Activated T-helper 9 cell treated with anti-CD3 and anti-CD28 coated beads, Interleukin-2, amount 50 U/mL, for 16 hours (primary cell): ENCODE measurements around the gene PICALM.

Experiments
- DNase-seq: peaks from one replicate; pipeline ENCODE4 v3.0.0-alpha.2; 2020; ENCODE audit warnings: low read depth

The PICALM gene

DNA sequence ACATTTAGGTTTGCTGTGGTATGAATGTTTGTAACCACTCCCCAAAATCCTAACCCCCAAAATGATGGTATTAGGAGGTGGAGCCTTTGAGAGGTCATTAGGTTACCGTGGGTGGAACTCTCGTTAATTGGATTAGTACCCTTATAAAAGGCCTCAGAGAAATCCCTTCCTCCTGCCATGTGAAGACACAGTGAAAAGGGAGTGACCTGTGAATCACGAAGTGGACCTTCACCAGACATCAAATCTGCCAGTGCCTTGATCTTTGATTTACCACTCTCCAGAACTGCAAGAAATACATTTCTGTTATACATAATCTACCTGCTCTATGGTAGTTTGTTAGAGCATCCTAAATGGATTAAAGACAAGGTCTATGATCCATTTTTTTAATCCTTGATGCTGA, 12.6 kb upstream of the PICALM start:
- DNase-seq = no peak

DNA sequence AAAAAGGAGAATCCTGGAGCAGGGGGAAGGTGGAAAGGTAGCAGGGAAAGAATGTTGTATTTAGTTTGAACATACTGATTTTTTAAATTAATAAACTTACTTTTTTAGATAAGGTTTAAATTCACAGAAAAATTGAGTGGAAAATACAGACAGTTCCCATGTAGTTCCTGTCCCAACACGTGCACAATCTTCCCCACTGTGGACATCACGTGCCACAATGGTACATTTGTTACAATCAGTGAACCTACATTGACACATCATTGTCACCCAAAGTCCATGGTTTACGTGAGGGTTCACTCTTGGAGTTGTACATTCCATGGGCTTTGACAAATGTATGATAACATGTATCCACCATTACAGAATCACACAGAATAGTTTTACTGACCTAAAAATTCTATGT, 10.5 kb upstream of the PICALM start:
- DNase-seq = no peak

DNA sequence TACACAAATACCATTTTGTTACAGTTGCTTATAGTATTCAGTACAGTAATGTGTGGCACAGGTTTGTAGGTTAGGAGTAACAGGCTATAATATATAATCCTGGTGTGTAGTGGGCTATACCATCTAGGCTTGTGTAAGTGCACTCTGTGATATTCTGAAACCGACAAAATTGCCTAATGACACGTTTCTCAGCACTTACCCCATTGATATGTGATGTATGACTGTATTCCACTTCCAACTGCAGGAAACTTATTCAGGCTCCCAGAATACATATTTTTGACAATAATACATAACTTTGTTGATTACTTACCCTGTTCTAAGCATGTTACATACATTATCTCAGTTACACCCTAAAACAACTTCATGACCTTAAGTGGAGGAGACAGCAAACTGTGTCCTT, 5.1 kb upstream of the PICALM start:
- DNase-seq = no peak

DNA sequence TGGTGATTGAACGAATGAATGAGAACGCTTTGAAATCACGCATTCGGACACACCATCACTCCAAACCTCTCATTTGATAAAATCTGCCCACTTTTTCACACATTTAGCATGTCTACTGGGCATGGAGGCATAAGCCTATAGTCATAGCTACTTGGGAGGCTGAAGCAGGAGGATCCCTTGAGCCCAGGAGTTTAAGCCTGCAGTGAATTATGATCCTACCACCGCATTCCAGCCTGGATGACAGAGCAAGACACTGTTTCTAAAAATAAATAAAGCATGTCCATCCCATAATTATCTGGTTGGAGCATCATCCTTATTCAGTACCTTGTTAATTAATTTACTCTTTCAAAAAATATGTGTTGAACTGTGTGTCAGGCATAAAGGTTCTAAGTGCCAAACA, 3.3 kb upstream of the PICALM start:
- DNase-seq = no peak

DNA sequence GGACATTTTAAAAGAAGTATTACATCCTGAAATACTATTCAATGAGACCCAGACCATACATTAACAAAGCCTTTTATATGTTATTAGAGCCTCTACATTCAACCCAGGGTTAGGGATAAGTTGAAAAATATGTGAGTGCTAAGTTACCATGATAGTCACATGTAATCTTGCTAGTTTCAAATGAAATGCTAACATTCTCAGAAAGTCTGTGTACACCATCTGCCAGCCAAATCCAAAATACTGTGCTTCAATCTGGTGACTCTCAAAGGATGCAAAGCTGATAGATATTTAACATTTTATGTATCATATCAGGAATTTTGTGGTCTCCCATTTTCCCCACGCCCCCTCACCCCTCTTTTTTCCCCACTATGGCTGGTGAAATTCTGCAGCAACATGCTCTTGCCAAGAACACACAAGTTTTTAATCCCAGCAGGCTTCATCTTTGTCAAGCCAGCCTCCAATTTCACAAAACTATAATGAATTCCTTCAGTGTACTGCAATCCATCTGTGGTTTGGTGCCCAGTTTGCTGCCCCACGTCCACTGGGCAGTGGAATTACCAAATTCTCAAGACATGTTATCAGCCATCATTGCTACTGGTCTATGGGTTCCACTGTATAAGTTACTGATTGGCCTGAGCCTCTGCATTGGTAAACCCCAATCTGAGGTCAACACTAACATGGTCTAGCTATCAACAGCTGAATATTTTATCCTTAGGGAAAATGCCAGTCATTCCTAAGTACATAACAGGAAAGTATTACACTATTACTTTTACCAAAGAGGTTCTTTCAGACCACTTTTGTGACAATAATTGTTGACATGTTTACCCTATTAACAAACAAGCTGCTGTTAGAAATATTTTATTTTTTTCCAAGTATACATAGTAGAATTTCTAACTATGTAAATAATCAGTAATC, 1.5 kb upstream of the PICALM start:
- no peak for DNase-seq

DNA sequence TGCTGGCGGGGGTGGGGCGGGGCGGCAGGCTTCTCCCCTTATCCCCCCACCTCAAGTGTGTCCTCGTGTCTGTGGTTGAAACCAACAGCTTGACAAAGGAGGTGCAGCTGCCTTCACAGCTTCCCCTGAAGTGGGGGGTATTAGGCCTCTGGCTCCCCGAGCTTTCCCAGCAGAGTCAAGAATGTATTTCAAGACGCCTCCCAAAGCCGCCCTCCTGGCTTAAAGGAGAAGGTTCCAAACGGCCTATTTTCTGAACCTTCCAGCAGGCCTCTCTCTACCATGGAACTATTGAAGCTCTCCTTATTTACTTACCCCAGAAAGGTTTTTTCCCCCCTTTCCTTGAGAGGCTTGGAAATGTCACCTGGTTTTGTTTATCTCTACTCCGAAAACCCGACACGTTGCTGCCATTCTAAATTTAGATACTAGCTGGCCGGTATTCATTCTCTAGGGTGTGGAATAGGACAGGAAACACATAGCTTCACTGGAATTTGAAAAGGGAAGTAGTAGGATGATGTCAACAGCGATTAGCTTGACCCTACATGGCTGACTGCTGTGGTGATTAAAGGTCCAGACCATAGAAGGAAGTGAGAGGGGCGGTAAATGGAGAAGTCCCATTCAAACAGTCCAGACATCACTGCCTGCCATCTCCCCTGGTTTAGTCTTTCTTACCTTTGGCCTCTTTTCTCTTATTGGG, 671 bp upstream of the PICALM start:
- DNase-seq = no peak

DNA sequence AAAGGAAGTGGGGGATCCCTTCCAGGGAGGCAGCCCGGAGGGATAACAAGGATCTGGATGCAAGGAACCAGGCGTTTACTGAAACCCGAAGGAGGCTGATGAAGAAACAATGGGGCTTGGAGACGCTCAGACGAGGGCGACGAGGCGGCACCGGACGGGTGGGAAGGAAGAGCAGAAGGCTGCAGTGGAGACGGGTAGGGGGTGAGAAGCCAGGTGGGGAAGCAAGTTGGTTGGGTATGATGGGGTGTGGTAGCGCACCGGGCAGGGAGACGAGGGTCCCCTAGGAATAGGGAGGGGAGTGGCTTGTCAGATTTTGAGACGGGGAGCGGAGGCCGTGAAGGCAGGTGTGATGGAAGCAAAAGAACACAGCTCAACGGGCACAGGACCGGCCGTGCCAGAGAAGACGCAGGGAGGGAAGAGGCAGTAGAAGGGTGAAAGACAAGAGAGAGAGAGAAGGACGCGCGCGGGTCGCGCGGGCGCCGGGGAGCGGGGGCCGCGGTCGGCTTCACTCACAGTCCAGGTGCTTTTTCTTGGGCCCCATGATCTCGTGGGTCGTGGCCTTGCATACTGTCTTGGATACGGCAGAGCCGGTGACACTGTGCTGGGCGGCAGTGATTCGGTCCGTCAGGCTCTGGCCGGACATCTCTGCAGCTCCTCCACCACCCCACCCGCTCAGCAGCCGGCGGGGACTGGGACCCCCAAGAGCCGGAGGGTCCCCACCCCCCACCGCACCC, 579 bp downstream of the PICALM start:
- DNase-seq = peak; percentile 29

DNA sequence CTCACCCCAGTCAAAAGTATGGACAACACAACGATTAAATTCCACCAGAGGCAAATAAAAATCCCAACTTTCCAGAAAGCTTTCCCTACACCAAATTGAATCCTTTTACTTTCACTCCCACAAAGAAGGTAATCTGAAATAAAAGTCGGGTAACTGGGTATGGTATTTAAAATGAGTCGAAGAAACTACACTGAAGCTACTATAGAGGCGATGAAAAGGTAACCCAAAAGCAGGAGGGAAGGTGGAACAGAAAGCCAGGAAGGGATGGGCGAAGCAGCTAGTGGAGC, 1.1 kb downstream of the PICALM start:
- no peak for DNase-seq

DNA sequence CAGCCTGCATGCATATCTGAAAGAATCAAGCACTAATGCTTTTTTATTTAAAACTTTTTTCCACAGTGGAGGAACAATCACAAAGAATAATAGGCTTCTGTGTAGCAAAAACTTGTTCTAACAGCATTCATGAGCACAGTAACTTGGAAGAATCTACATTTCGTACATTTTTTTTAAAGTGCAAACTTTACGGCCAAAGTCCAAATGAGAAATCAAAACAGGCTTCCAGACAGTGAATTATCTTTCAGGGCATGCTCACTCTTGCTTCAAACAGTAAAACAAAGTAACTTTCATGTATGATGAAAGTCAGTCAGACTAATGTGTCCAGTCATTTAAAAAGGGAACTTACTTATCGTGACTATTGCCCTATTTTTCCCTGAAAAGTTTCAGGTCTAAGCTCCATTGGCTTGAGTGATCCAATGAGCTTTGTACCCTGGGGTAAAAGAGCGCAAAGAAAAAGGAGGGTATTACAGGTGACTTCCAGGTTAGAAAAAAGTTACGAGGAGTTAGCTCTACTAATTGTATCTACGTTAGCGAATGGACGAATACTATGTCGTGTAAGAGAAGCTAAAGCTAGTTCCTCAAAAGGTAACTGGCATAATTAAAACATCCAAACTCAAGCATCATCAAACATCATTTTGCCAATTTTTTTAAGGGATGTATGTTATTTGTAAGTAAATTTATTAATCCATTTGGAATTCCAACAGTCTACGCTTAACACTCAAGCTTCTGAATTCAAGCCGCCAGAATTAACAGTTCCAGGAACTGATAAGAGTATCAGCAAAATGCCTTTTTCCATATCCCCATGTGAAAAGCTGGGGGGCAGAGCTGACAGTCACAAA, 1.7 kb downstream of the PICALM start:
- DNase-seq = no peak

DNA sequence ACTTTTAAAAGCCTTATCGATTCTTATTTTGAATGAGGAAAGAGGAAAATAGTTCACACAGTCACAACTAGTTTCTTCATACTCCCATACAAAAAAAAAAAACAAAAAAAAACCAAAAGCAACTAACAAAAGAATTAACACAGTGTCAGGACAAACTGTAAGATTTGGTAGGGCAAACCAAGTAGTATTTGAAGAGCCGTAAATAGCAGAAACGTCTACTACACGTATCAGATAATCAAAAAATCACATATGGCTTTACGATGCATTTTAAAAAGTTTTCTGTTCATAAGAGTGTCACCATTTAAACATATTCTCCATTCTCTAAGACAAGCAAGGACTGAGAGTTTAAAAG, 2.3 kb downstream of the PICALM start:
- DNase-seq = no peak

DNA sequence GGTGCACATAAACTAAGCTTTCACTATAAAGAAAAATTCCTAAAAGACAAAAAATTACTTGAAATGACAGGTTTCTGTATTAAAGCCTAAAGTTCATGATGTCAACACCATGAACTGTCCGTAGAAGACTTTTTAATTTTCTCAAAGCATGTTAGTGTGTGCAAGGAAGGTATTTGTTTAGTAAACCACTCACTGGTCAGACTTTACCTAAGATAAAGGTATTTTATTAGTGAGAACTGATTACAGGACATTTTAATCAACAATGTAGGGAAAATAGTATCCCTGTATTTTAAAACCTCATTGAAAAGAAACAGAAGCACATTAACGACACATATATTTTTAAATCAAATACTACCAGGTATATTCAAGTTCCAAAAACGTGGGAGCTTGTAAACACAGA, 2.9 kb downstream of the PICALM start:
- DNase-seq = no peak

DNA sequence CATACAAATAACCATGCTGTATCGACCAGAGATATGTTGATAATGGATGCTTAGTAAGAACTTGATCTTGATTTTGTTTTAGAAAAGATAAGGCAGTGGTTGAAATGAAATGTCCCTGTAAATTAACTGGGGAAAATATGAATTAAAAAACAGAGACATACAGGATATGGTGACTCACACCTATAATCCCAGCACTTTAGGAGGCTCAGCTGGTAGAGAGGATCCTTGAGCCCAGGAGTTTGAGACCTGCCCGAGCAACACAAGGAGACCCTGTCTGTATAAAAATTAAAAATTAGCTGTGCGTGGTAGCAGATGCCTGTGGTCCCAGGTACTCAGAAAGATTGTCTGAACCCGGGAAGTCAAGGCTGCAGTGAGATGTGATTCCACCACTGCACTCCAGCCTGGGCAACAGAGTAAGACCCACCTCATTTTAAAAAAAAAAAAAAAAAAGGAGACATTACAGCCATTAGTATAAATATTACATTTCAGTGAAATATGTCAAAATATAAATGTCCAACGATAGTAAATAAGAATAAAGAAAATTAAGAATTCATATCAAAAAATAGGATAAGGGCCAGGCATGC, 4.6 kb downstream of the PICALM start:
- DNase-seq = no peak

DNA sequence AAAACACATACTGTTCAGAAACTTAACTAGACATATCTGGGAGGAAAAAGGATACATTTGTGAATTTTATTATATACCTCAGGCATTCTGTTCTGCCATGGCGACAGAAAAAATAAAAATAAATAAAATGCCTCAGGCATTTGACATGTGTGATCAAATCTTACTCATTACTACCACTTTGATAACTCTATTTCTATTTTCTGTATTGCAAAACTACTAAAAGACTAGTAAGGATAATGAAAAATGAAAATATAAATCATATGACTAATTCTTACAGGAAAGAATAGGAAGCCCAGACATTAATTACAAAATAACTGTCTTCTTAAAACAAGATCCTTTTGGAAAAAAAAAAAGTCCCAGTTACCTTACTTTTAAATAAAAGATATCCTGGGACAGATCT, 5.3 kb downstream of the PICALM start:
- DNase-seq = no peak

DNA sequence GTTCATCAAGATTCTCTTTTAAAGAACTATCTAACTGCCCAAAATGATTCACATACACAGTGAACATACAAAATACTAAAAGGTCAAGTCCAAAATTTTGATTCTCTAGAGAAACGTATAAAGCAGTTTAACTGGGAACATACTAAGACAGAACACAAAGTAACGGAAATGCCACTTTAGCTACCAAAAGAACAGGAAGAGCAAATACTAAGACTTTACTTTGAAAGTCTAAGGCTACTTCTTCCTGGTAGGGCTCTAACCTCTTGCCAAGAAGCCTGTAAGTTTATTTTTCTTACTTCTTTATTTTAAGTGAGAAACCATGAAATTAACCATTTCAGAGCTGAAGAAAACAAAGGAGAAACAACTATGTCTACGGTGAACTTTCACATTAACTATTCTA, 6.2 kb downstream of the PICALM start:
- no peak for DNase-seq

DNA sequence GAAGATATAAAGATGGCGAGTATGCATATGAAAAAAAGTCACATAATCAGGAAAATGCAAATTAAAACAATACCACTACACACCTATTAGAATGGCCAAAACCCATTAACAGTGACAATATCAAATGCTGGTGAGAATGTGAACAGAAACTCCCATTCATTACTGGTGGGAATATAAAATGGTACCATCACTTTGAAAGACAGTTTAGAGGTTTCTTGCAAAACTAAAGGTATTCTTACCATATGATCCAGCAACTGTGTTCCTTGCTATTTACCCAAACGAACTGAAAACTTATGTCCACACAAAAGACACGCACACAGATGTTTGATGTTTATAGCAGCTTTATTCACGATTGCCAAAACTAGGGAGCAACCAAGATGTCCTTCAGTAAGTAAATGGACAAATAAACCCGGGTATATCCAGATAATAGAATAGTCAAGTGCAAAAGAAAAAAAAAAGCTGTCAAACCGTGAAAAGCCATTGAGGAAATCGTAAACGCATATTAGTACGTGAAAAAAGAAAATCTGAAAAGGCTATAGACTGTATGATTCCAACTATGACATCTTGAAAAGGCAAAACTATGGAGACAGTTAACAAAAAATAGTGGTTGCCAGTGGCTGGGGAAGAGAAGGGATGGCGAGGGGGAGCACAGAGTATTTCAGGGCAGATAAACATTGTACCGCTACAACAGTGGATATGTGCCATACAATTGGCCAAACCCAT, 7.2 kb downstream of the PICALM start:
- no peak for DNase-seq

DNA sequence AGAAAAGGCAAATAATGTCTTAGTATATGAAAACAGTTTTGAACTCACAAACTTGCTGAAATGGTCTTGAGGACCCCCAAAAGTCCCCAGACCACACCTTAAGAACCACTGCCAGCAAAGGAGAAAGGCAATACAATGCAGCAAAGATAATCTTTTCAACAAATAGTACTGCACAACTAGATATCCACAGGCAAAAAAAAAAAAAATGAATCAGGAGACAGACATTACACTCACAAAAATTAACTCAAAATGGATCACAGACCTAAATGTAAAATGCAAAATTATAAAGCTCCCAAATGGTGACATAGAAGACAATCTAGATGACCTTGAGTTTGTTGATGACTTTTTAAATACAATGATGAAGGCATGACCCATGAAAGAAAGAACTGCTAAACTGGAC, 8.3 kb downstream of the PICALM start:
- no peak for DNase-seq

DNA sequence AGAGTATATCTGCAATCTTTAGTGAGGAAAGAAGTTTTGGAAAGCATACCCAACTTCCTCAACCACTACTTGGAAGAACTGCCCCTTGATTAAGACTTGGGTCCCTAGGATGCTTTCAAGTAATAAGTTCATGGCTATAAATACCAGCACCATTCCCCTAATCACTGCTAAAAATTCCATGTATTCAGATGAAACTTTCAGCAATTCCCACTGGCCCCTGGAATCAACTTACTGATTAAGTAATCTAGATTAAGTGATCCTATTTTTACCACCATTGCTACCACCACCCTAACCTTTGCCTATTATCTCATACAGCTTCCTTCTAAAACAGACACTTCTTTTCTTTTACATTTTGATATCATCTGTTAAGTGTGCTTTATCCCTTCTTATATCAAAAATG, 10.5 kb downstream of the PICALM start:
- DNase-seq = no peak

DNA sequence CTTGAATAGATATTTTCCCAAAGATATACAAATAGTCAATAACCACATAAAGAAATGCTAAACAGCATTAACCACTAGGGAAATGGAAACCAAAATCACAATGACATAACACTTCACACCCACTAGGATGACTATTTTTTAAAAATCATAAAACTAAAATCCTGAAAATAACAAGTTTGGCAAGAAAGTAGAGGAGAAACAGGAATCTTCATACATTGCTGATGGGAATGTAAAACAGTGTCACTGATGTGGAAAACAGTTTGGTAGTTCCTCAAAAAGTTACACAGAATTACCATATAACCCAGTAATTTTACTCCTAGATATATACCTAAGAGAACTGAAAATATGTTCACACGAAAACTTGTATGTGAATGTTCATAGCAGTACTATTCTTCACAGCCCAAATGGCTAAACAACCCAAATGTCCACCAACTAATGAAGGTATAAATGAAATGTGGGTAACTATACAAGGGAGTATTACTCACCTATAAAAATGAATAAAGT, 12.5 kb downstream of the PICALM start:
- no peak for DNase-seq

DNA sequence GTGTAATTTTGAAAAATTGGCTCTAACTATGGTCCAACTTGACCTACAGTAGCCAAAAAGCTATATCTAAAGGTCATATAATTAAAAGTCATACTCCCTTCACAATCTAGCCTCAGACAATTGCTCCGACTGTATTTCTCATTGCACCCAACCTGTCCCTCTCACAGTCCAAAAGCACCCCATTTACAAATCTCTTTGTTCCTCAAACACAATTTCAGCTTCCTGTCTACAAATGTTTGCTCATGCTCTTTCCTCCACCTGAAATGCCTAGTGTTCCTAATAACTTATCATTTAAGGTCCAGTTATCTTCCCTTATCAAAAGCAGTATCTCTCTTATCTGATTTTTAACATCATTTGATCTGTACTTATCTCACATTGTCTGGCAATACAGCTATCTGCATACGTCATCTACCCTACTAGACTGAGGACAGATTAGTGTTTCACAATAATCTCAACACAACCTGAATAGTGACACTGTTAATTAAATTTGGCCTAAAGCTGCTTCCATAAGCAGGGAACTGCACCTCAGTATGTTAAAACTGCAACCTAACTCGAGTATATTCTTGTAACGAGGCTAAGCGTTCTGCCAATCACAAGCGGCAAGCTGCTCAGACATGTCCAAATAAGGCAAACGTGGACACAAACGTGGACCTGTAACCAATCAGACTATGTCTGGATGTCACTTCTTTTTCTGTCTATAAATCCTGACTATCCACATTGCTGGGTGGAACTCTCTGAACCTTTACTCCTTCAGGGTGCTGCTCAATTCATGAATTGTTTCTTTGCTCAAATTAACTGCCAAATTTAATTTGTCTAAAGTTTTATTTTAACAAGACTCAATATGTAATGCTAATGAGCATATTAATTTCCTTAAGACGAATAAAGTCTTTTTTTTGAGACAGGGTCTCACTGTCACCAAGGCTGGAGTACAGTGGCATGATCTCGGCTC, 15.9 kb downstream of the PICALM start:
- DNase-seq = no peak

DNA sequence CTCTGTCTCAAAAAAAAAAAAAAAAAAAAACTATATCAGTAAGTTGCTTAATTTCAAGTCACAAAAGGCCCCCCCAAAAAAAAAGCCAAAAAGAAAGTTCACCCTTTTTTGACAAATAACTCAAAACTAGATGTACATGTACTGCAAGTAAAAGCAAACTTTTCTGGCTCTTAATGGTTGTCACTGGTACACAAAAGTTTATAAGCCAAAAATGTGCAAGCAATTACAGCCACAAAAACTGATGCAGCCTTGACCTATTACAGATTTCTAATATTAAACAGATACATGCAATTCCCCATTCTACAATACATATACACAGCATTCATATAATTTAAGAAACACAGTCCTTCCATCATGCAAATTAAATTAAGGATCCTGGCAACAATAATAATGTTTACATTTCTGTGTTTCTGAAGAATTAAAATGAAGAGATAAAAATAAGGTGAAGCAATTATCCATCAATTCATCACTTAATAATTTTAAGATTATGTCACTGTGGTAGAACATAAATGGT, 18.6 kb downstream of the PICALM start:
- no peak for DNase-seq
